ENCODE results near the gene EIF5. TPM values are rescaled to one million over a fixed set of nuclear protein-coding genes. Genes with fewer than 3 reads are reported as not detected.

The EIF5 gene
- total and polyA plus RNA-seq, 2 donors (not counting 3 experiments of a cell fraction or from before 2014, with no cell fraction given), result 175 to 313 TPM

- Histone ChIP-seq H3K27ac (ENCODE audit: insufficient read depth, low read depth, low read length) (peak overlapping the region; percentile 74), H3K4me3 (replicated peaks in 1 of 3; ENCODE audit: insufficient read depth in 1 of 3, low read depth in 1 of 3, low read length in 3 of 3) (peak overlapping the region; percentile 57 to 95 (median 82)), H3K9ac (replicated peaks; ENCODE audit: extremely low read depth, insufficient read depth, low read length) (peak overlapping the region; percentile 88), H3K36me3 (ENCODE audit: control insufficient read depth in 2 of 2, extremely low read depth in 1 of 2, insufficient read depth in 2 of 2, low read length in 2 of 2) (no peaks in the 10 kb centered on the region), H3K9me3 (replicated peaks; ENCODE audit: control insufficient read depth, insufficient read depth, low read length) (no peaks in the 10 kb centered on the region), H3K4me2 (ENCODE audit: insufficient read depth, low read length) (peak overlapping the region; percentile 92), H3K79me2 (ENCODE audit: control insufficient read depth, insufficient read depth, low read length) (peaks cover 61% of the 10 kb centered on the region), H4K20me1 (replicated peaks; ENCODE audit: control insufficient read depth, extremely low read depth, insufficient read depth, low read length) (peaks cover 6% of the 10 kb centered on the region), H3K4me1 (ENCODE audit: control insufficient read depth, extremely low read depth, insufficient read depth, low read length) (peaks cover 26% of the 10 kb centered on the region), H3K27me3 (ENCODE audit: control insufficient read depth in 2 of 2, insufficient read depth in 2 of 2, low read length in 2 of 2) (no peaks in the 10 kb centered on the region), H3K9me1 (replicated peaks; ENCODE audit: control insufficient read depth, extremely low read depth, insufficient read depth, low read length) (no peaks in the 10 kb centered on the region), H2AFZ (ENCODE audit: low read depth, low read length) (no peak overlapping the region)
- CTCF ChIA-PET, result no interaction called here
- intact Hi-C loops (cut with micrococcal nuclease), result loop anchor here (5.0 to 10.0 kb wide), 3 partner anchors 40 to 285 kb away; partner anchors contain the start of gene TNFAIP2
- no peak for TF ChIP-seq FOS (IDR thresholded peaks at IDR 0.05; ENCODE audit: borderline replicate concordance, insufficient read depth, low read length)
- no peak for TF ChIP-seq CTCF (IDR thresholded peaks at IDR 0.05; ENCODE audit: extremely low read depth in 1 of 2, insufficient read depth in 1 of 2, low read depth in 1 of 2, low read length in 2 of 2)
- no peak for TF ChIP-seq POLR2A (IDR thresholded peaks at IDR 0.05; ENCODE audit: low read depth, low read length)
- no peak for TF ChIP-seq EZH2 (IDR thresholded peaks at IDR 0.05; ENCODE audit: borderline replicate concordance, low read depth, low read length, severe bottlenecking)
- TF ChIP-seq JUN (IDR thresholded peaks at IDR 0.05; ENCODE audit: borderline replicate concordance, insufficient read depth, insufficient read length, low read depth), result no peak
- no peak for TF ChIP-seq POLR2AphosphoS5 (IDR thresholded peaks at IDR 0.05; ENCODE audit: insufficient read depth, low read depth, low read length)
- TF ChIP-seq MYC (IDR thresholded peaks at IDR 0.05; ENCODE audit: low read depth, low read length), result no peak
- TF ChIP-seq MAX (IDR thresholded peaks at IDR 0.05; ENCODE audit: insufficient read depth, insufficient read length), result no peak
- TF ChIP-seq GATA2 (IDR thresholded peaks at IDR 0.05; ENCODE audit: insufficient read depth, insufficient read length, low read depth, low read length), result no peak
- POLR2A ChIA-PET, result no interaction called here
- peak; percentile 47 for DNase-seq (ENCODE audit: low read depth, low spot score)
- peak; percentile 42 for FAIRE-seq
- BruUV-seq (replicated peaks), result no TSS peak
- dilution Hi-C loops (cut with MboI; ENCODE audit: extremely low pct_ligation_motif_present, low sequenced_read_pairs), result no loop called here
Measured at GRCh38 chr14:103386713-103387329, 52.8 kb downstream of the EIF5 start.

All from endothelial cell of umbilical vein (primary cell).